Stimulated activated CD4-positive, alpha-beta T cell treated with anti-CD3 and anti-CD28 coated beads, Interleukin-2, amount 100 ng/mL, for 48 hours (primary cell): ENCODE data around the gene TMEM167B.
"Not testable (repeated sequence)": the region's sequence is repeated elsewhere in the genome, so short reads cannot be mapped to it uniquely, and the experiment has no call there.

Source experiments
- DNase-seq, 2 donors: peaks; one replicate each; pipeline ENCODE4 v3.0.0-alpha.2; 2020

Gene TMEM167B

GRCh38 chr1:109114342-109114674 is 23.7 kb downstream of the TMEM167B start:
- DNase-seq = no peak

- no peak for DNase-seq
Measured at GRCh38 chr1:109115685-109116084, 25.1 kb downstream of the TMEM167B start.

GRCh38 chr1:109116286-109116685 is 25.7 kb downstream of the TMEM167B start:
- DNase-seq = no peak

DNA sequence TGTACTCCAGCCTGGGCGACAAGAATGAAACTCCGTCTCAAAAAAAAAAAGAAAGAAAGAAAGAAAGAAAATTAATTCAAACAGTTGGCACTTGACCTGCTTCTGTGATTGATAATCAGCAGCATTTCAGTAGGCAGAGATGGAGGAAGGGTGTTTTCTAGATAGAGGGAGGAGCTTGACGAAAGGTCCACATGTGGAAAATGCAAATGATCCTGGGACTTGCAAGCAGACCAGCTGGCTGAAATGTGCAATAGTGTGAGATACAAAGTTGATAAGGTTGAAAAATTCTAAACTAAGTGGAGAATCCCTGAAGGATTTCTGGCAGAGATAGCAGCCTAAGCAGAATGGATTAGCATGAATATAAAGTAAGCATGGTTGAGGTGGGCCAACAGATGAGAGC is 27.5 kb downstream of the TMEM167B start:
- no peak for DNase-seq

- no peak for DNase-seq
Measured at GRCh38 chr1:109120356-109120755, 29.8 kb downstream of the TMEM167B start.

DNA sequence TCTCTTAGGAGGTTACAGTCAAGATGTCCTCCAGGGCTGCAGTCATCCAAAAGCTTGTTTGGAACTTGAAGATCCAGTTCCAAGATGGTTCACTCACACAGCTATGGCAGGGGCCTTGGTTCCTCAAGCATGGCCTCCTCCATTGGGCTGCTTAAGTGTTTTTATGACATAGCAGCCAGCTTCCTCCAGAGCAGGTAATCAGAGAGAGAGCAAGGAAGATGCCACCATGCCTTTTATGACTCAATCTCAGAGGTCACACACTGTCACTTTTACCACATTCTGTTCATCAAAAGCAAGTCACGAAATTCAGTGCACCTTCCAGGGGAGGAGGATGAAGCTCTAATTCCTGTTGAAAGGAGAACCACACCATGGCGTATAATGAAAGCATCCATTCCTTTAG is 40.5 kb downstream of the TMEM167B start:
- no peak for DNase-seq

DNA sequence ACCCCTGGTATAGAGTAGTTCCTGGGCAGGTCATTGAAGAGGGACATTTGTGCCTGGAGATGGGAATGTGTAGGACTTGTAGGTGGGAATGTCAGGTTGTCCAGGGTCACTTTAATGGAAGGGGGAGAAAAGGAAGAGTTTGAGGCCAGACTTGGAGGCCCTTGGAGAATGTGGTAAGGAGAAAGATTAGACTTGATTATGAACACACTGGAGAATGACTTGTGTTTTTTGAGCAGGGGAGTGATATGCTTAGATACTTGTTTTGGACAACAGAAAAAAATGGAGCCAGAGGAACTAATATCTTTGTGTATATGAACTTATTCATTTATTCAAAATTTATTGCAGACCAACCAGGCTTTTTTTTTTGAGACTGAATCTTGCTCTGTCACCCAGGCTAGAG is 41.2 kb downstream of the TMEM167B start:
- no peak for DNase-seq

- no peak for DNase-seq
Measured at GRCh38 chr1:109133002-109133706, 42.6 kb downstream of the TMEM167B start.

- no peak for DNase-seq
Measured at GRCh38 chr1:109133815-109134214, 43.3 kb downstream of the TMEM167B start.

GRCh38 chr1:109134423-109134822 is 43.9 kb downstream of the TMEM167B start:
- no peak for DNase-seq

- DNase-seq = no peak
Measured at GRCh38 chr1:109135940-109136339, 45.4 kb downstream of the TMEM167B start.

GRCh38 chr1:109136766-109137165 is 46.2 kb downstream of the TMEM167B start:
- DNase-seq = no peak

GRCh38 chr1:109137958-109138357 is 47.4 kb downstream of the TMEM167B start:
- DNase-seq = no peak

GRCh38 chr1:109138358-109138757 is 47.8 kb downstream of the TMEM167B start:
- no peak for DNase-seq

GRCh38 chr1:109140392-109140791 is 49.8 kb downstream of the TMEM167B start:
- DNase-seq = no peak

DNA sequence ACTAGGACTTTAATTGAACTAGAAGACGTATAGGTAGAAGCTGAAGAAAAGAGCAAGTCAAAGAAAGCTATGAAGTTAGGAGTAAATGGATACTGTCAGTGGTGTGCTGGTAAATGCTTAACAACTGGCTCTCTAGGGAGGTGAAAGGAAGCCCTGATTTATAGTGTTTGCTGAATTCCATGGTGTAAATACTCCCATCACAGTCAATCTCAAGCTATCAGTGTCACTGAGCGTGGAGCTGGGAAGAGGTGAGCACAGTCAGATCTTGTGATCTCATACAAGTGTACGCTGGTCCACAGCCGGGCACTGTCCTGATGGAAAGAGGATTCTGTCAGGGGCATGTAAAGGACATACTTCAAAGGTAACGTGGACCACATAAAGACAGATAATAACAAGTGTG is 51.7 kb downstream of the TMEM167B start:
- no peak for DNase-seq

DNA sequence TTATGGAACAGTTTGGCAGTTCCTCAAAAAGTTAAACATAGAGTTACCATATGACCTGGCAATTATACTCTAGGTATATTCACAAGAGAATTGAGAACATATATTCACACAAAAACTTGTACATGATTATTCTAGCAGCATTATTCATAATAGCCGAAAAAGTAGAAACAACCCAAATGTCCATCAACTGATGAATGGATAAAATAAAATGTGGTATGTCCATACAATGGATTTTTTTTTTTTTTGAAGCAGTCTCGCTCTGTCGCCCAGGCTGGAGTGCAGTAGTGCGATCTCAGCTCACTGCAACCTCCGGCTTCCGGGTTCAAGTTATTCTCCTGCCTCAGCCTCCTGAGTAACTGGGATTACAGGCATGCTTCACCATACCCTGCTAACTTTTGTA is 52.2 kb downstream of the TMEM167B start:
- not testable (repeated sequence) for DNase-seq
